ENCODE data around the gene MAP2K5.

MAP2K5 gene

GRCh38 chr15:67504796-67505195 is 37.7 kb upstream of the MAP2K5 start:
- TF ChIP-seq ZEB2 (tag by site-specific recombination; IDR thresholded peaks at IDR 0.05): no peak
- TF ChIP-seq ZNF169 (tag by site-specific recombination; IDR thresholded peaks at IDR 0.05): 0 out of 2 replicates have a peak, but pooled peaks have one; percentile 46
- TF ChIP-seq ZBTB21 (tag by site-specific recombination; IDR thresholded peaks at IDR 0.05): 0 out of 2 replicates have a peak, but pooled peaks have one; percentile 10
- no peak for TF ChIP-seq ZNF830 (tag by site-specific recombination; IDR thresholded peaks at IDR 0.05; ENCODE audit: low read depth)
- no peak for TF ChIP-seq ZNF114 (tag by site-specific recombination; IDR thresholded peaks at IDR 0.05)
- TF ChIP-seq, protein P1, sequence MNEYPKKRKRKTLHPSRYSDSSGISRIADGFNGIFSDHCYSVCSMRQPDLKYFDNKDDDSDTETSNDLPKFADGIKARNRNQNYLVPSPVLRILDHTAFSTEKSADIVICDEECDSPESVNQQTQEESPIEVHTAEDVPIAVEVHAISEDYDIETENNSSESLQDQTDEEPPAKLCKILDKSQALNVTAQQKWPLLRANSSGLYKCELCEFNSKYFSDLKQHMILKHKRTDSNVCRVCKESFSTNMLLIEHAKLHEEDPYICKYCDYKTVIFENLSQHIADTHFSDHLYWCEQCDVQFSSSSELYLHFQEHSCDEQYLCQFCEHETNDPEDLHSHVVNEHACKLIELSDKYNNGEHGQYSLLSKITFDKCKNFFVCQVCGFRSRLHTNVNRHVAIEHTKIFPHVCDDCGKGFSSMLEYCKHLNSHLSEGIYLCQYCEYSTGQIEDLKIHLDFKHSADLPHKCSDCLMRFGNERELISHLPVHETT (tag by site-specific recombination; IDR thresholded peaks at IDR 0.05): no peak
- TF ChIP-seq ZBTB17 (tag by site-specific recombination; IDR thresholded peaks at IDR 0.05): no peak
- peak; percentile 24; the same call in 1 of the 2 replicates for TF ChIP-seq ZBTB20 (tag by site-specific recombination; IDR thresholded peaks at IDR 0.05)
- TF ChIP-seq ZNF10 (tag by site-specific recombination; IDR thresholded peaks at IDR 0.05): no peak
- TF ChIP-seq ZSCAN4 (tag by site-specific recombination; IDR thresholded peaks at IDR 0.05): peak; percentile 82
- TF ChIP-seq SP7 (tag by site-specific recombination; IDR thresholded peaks at IDR 0.05): peak; percentile 75
- TF ChIP-seq ZNF843 (tag by site-specific recombination; IDR thresholded peaks at IDR 0.05): no peak
- TF ChIP-seq BCL11B (tag by site-specific recombination; IDR thresholded peaks at IDR 0.05; ENCODE audit: low read depth): 0 out of 2 replicates have a peak, but pooled peaks have one; percentile 18
- TF ChIP-seq HOXD13 (CRISPR knock-in tag; IDR thresholded peaks at IDR 0.05; ENCODE audit: borderline replicate concordance): no peak
- no peak for TF ChIP-seq MZF1 (tag by site-specific recombination; IDR thresholded peaks at IDR 0.05; ENCODE audit: borderline replicate concordance)
- ChIA-PET CTCF (interaction anchor here (4.8 kb wide), 1 partner anchor 48 kb away, joined by 25 read pairs; no protein-coding TSS in a partner anchor), POLR2A (no interaction called here)
- Histone ChIP-seq H3K36me3 (ENCODE audit: control insufficient read depth in 2 of 2, insufficient read depth in 1 of 2, low read length in 2 of 2) (no peaks in the 10 kb centered on the region), H3K9me3 (ENCODE audit: control insufficient read depth, insufficient read depth, low read depth, low read length) (no peaks in the 10 kb centered on the region), H3K4me3 (ENCODE audit: low read depth, low read length) (no peak overlapping the region), H3K27ac (ENCODE audit: extremely low read depth, low read depth, low read length) (no peak overlapping the region), H3K4me1 (ENCODE audit: control insufficient read depth, insufficient read depth, low read length) (peaks cover 7% of the 10 kb centered on the region; the same call in 1 of the 2 replicates)

DNA sequence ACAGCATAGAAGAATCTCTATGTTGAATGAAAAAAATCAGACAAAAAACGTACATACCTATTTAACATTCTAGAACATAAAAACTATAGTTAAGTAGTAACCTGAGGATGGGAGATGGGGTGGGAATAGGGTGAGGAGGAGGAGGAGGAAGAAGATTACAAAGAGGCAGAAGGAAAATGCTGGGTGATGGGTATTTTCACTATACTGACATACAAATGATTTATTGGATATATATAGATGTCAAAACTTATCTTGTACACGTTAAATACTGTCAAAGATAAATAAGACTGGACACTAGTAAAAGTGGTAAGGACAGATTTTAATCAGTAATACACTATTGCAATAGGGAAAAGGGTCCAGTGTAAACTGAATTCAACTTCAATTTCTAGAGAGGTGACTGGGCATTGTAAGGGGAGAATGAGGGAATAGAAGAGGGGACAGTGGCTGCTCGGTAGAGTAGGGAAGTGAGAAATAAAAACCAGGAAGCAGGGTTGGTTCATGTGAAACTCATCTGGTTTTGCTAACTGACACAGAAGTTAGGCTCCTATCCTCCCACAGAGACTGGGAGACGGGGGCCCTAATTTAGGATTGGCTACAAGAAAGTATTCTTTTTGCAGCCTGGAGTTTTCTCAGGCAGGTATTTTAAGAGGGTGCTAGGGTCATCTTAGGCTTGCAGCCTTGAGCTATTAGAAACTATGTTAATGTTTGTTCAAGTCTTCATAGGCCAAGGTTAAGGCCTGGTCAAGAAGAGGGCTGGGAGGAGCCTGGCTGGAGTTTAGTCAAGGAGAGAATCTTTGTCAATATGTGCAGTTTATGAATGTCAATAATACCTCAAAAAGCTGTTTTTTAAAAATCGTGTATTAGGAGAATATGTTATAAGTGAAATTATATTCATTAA is 36.6 kb upstream of the MAP2K5 start:
- peak; percentile 78 for TF ChIP-seq ZNF513 (tag by site-specific recombination; IDR thresholded peaks at IDR 0.05)
- TF ChIP-seq ZNF658 (tag by site-specific recombination; IDR thresholded peaks at IDR 0.05): no peak
- TF ChIP-seq ZNF274 (IDR thresholded peaks at IDR 0.05; ENCODE audit: low read length): no peak
- TF ChIP-seq ZNF274 (tag by site-specific recombination; IDR thresholded peaks at IDR 0.05; ENCODE audit: borderline replicate concordance): no peak
- peak; percentile 43; the same call in 1 of the 2 replicates for TF ChIP-seq ZNF610 (tag by site-specific recombination; IDR thresholded peaks at IDR 0.05; ENCODE audit: borderline replicate concordance)
- TF ChIP-seq ZNF555 (tag by site-specific recombination; conservative IDR thresholded peaks at IDR 0.05): no peak
- POLR2A ChIA-PET: no interaction called here
- no peak overlapping the region for H3K4me3 ChIP-seq (ENCODE audit: low read depth, low read length)
- no peaks in the 10 kb centered on the region for H3K9me3 ChIP-seq (ENCODE audit: control insufficient read depth, insufficient read depth, low read depth, low read length)
- peaks cover 7% of the 10 kb centered on the region; the same call in 1 of the 2 replicates for H3K4me1 ChIP-seq (ENCODE audit: control insufficient read depth, insufficient read depth, low read length)
- H3K36me3 ChIP-seq (ENCODE audit: control insufficient read depth in 2 of 2, insufficient read depth in 1 of 2, low read length in 2 of 2): no peaks in the 10 kb centered on the region
- H3K27ac ChIP-seq (ENCODE audit: extremely low read depth, low read depth, low read length): no peak overlapping the region
- CTCF ChIA-PET: no interaction called here
